HG03097 (cell line): ENCODE data around the gene YOD1.
"Not testable (repeated sequence)": the region's sequence is repeated elsewhere in the genome, so short reads cannot be mapped to it uniquely, and the experiment has no call there.

Experiments
- ATAC-seq: cut with Tn5 transposase; IDR thresholded peaks from one replicate; pipeline ENCODE4 v1.9.1; 2021; ENCODE audit not compliant: unreplicated experiment, low FRiP score

YOD1 gene

GRCh38 chr1:207050480-207051190 lies 373 bp downstream of the YOD1 start:
- ATAC-seq: peak; percentile 45

DNA sequence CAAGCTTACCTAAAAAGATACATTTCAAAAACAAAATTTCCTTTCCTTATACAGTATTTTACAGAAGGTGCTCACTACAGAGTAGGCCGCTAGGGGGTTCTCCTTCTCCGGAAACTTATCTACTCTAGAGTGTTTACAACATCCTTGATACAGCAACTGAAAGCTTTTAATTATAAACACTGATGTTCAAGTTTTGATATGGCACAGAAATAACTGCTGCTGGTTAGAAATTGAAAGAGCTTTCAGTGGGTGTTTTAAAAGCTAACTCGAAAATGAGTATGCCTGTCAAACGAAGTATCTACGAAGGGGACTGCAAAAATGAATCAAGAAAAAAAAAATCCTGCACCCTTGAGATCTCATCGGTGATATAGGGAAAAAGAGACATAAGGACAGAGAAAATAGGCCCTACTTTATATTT lies 1.0 kb downstream of the YOD1 start:
- peak; percentile 33 for ATAC-seq

- no peak for ATAC-seq
These were observed 1.5 kb downstream of the YOD1 start for GRCh38 chr1:207049514-207049913.

- no peak for ATAC-seq
These were observed 2.0 kb downstream of the YOD1 start for GRCh38 chr1:207049054-207049453.

DNA sequence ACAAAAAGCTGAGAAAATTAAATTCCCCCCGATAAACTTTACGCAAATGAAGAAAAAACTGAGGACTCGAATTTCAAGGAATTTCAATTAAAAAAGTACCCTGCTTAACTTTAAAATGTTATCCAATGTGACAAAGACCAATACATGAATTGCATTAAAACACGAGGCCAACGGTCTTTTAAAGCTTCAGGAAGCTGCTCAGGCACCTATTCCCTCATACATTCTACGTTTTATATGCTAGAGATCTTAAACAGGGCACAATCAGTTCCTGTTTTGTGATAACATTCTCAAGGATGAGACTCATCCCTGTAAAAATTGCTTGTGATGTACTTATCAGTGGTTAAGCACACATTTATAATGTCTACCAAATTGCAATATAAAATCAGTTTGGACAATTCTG lies 3.0 kb downstream of the YOD1 start:
- ATAC-seq: no peak

- no peak for ATAC-seq
These were observed 3.5 kb downstream of the YOD1 start for GRCh38 chr1:207047505-207047904.

DNA sequence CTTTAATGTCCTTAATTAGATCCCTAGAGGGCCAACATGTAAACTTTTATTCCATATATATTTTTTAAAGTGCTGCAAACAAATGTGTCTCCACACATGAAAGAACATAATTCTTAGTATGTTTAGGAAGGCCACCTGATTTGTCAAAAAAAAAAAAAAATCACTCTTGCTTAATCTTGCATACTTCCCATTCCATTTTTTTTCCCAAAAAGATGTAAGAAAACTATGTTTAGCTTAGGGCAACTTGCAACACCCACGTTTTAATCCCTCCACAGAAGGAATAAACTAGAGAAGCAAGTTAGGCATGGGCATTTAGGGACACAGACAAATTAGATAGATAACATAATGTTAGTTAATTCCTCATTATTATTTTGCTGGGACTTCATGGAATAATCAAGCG lies 5.6 kb downstream of the YOD1 start:
- no peak for ATAC-seq

DNA sequence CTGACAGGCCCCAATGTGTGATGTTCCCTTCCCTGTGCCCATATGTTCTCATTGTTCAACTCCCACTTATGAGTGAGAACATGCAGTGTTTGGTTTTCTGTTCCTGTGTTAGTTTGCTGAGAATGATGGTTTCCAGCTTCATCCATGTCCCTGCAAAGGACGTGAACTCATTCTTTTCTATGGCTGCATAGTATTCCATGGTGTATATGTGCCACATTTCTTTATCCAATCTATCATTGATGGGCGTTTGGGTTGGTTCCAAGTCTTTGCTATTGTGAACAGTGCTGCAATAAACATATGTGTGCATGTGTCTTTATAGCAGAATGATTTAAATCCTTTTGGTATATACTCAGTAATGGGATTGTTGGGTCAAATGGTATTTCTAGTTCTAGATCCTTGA lies 9.6 kb downstream of the YOD1 start:
- not testable (repeated sequence) for ATAC-seq

GRCh38 chr1:207040181-207040533 lies 10.9 kb downstream of the YOD1 start:
- ATAC-seq: no peak

- no peak for ATAC-seq
These were observed 11.4 kb downstream of the YOD1 start for GRCh38 chr1:207039380-207040180.

- no peak for ATAC-seq
These were observed 14.1 kb downstream of the YOD1 start for GRCh38 chr1:207036865-207037264.

GRCh38 chr1:207035877-207036551 lies 15.0 kb downstream of the YOD1 start:
- no peak for ATAC-seq

GRCh38 chr1:207034998-207035397 lies 16.0 kb downstream of the YOD1 start:
- ATAC-seq: no peak

DNA sequence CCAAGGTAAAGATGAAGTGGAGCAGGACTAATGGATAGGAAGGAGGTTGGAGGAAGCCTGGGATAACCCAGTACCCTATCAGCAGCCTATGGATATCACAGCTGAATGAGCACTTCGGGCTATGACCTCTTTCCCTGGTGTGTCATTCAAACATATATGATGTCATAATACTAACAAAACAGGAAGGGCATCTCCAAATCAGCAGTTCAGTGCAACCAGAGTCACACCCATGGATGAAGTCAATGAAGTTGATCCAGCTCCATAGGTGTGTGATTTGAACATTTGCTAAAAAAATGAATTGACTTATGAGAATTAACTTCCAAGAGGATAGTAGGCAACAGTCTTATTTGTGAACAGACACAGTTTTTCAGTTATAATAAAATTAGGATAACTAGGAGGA lies 16.8 kb downstream of the YOD1 start:
- no peak for ATAC-seq

DNA sequence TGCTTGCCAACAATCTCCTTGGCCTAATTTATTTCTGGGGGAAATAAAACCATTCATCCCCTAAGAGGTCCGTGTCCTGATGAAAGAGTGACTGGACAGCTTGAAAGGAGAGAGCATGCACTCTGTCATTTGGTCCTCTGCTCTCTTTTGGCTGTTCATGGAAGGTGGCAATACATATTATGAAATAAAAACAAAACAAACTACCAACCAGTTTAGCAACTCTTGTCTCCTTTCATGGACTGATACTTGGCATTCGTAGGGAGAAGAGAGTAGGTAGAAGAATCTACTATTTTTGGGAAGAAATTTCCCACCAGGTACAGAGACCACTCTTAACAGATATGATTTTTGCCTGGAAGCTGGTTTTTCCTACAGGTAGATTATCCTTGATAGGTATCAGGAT lies 17.7 kb downstream of the YOD1 start:
- no peak for ATAC-seq

DNA sequence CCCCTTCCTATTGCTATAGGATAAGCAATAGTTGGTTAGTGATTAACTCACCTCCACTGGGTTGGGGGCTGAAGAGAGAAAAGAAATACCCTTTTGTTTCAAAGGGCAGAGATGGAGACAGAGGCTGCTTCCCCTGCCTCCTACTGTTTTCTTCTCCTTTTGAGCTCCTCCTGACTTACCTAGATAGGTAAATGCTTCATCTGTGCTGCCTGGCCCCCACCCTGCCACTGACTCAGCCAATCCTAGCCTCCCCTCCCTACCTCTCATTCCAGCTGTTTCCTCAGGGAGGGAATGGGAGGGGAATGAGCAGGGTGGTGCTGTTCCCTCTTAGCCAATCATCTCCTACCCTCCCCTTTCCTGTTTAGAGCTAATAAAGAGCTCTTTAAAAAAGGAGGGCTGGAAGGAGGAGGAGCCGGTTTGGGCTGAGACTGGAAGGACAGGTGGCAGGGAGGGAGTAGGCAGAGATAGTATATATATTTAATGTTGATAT lies 18.4 kb downstream of the YOD1 start, which contains the start of gene C1orf116:
Gene C1orf116, minus strand, starts transcription at position 229 of the 490 bp plus-strand sequence. CDS start 5,158 bp downstream, outside the sequence.
- no peak for ATAC-seq

DNA sequence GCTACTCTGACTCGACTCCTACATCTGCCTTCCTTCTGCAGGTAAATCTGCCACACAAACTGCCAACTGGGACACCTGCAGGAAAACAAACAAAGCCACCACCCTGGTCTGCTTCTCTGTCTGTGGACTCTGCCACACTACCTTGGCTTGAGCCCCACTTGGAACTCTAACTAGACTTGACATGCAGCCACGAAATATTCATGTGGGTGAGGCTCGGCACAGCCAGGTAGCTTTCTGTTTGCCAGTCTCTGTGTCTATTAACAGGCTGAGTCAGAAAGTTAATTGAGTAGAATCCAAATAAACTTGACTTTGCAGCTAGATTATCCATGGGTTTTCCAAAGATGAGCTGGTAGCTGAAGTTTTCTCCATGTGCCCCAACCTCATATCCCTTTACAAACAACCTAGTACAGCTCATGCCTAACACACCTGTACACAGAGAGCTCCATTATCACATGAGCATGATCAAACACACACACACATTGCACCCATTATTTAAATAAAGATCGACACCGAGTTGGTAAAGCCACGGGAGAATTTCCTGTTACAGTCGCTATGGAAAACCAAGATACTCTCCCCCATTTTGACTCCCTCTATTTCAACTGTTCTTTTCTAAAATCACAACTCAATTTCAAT lies 19.3 kb downstream of the YOD1 start:
- no peak for ATAC-seq

DNA sequence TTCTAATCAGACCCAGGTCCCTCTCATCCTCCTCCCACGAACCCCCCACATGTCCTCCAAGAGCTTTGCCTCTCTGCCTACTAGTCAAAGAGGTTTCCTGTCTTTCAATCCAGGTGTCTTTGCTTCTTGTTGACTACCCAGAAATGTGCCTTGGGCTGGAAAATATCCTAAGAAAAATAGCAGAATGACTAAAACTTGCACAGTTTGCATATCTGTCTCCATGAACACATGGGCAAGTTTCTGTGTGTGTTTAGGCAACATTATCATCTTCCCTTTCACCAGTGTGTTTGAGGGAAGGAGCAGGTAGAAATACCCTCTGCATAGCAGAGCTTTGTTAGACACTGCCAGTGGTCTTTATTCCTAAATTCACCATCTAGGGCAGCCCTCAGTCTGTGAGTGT lies 20.0 kb downstream of the YOD1 start:
- ATAC-seq: no peak

DNA sequence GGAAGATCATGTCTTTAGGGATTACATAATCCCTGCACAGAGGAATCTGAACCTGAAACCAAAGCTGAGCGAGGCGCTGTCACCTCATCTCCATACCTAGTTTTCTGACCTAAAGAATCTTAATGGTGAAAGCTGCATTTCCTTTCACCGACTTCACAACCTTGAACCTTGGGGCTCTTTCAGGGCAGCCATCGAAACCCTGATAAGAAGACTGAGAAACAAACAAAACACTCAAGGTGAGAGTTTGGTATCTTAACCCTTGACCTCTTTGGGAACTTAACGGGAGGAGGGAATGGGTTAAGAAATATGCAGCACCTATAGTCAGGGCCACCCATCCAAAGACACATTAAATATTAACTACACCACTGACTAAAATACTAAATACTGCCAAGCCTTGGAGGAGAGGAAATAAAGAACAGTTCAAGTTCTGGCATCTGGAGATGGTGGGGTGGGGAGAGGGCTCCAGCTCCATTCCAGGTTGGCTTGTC lies 20.4 kb downstream of the YOD1 start:
- no peak for ATAC-seq

- ATAC-seq: no peak
These were observed 21.1 kb downstream of the YOD1 start for GRCh38 chr1:207029701-207030521.
